ENCODE results near the gene MYO5B.
"Not testable (repeated sequence)": the region's sequence is repeated elsewhere in the genome, so short reads cannot be mapped to it uniquely, and the experiment has no call there.

MYO5B gene

GRCh38 chr18:49910019-49910418 is 284.9 kb downstream of the MYO5B start:
- no peak for DNase-seq

GRCh38 chr18:49907346-49907929 is 287.5 kb downstream of the MYO5B start:
- no peak for DNase-seq

DNA sequence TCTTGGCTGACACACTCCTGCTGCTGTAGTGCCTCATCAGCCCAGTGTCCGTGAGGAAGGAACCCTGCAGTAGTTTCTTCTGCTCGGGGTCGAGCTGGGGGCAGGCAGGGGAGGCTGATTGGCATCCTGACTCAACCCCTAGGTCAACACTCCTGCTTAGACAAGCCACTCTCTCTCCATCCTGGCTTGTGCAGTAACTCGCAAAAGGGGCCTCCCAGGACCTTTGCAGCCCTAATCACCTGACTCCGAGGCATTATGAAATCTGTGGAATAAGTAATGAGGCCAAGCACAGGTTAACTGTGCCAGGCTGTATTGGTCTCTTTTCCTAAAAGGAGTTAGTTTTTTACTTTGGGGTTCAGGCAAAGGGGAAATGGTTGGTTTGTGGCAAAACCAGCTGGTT is 289.2 kb downstream of the MYO5B start:
- no peak for DNase-seq

- no peak for DNase-seq
Measured at GRCh38 chr18:49904871-49905555, 289.9 kb downstream of the MYO5B start.

DNA sequence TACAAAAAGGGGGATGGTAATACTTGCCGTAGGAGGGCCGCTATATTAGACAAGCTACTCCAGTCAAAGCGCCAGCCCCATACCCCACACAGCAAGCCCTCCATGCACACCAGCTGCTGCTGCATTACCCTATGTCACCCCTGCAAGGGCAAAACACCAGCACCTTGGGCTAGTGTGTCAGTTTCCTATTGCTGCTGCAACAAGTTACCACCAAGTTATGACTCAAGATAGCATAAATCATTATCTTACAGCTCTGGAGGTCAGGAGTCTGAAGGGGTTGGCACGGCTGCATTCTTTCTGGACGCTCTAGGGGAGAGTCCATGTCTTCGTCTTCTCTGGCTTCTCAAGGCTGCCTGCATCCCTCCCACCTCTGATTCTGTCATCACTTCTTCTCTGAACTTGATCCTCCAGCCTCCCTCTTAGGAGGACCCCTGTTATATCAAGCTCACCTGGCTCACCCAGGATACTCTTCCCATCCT is 293.0 kb downstream of the MYO5B start:
- DNase-seq, result no peak

DNA sequence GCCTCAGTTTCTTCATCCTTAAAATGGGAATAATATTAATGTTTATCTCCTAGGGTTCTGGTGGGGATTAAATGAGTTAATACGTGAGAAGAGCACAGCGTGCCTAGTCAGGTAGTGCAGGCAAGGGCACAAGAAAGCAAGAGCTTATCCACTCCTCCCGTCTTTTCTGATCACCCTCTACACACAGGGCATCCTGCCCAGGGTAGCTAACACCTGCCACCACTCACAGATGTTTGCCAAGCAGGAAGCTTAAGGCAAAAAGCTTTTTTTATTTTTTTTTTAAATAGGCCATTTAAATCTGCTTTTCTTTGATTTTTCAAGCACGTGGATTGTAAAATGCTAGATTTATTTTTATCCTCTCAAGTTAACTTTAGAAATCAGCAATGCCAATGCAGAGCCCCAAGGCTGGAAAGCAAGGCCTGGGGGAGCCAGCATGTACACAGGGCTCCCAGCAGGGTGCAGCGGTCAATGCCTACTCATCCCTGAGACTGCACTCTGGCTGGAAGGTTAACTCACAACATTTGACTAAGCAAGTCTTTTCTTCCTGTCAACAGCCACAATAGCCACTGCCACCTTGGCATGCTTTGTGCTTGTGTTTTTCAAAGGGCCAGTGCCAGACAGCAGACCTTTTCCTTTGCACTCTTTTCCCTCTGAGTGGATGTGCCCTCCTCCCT is 295.2 kb downstream of the MYO5B start:
- DNase-seq, result no peak

DNA sequence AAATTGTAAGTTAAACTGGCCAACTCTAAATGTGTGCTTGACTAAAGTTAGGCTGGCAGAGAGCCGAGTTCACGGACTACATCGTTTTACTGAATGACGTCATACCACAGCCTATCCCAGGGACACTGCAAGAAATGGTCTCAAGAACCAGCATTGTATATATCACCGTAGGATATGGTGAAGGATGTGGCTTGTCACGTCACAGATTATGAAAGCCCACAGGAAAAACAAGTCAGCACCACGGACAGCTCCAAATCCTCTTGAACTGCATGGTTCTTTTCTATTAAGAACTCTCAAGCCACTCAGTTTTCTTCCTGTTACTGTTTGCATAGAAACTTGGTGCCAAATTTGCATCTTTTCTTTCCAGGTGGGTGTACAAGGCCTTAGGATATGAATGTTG is 296.5 kb downstream of the MYO5B start:
- peak; percentile 35 for DNase-seq

- no peak for DNase-seq
Measured at GRCh38 chr18:49894517-49895226, 300.3 kb downstream of the MYO5B start.

- DNase-seq, result no peak
Measured at GRCh38 chr18:49893036-49893435, 301.9 kb downstream of the MYO5B start.

GRCh38 chr18:49892148-49892924 is 302.6 kb downstream of the MYO5B start:
- DNase-seq, result no peak

- no peak for DNase-seq
Measured at GRCh38 chr18:49890041-49890440, 304.9 kb downstream of the MYO5B start.

DNA sequence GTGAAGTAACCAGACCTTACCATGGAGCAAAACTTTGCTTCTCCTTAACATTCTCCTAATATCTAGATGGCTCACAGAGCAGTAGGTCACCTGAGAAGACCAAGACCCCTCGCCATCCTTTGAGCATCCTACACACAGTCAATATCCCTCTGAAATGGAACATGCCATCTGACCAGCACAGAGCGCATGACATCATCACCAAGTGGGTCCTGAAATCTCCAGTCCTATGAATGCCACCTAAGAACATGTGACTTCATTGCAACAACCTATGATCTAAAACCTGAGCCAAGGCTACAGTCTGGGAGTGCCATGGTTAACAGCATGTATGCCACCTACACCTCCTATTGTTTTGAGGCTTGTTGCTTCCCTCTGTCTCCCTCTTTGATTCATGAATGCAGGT is 305.4 kb downstream of the MYO5B start:
- DNase-seq, result not testable (repeated sequence)

DNA sequence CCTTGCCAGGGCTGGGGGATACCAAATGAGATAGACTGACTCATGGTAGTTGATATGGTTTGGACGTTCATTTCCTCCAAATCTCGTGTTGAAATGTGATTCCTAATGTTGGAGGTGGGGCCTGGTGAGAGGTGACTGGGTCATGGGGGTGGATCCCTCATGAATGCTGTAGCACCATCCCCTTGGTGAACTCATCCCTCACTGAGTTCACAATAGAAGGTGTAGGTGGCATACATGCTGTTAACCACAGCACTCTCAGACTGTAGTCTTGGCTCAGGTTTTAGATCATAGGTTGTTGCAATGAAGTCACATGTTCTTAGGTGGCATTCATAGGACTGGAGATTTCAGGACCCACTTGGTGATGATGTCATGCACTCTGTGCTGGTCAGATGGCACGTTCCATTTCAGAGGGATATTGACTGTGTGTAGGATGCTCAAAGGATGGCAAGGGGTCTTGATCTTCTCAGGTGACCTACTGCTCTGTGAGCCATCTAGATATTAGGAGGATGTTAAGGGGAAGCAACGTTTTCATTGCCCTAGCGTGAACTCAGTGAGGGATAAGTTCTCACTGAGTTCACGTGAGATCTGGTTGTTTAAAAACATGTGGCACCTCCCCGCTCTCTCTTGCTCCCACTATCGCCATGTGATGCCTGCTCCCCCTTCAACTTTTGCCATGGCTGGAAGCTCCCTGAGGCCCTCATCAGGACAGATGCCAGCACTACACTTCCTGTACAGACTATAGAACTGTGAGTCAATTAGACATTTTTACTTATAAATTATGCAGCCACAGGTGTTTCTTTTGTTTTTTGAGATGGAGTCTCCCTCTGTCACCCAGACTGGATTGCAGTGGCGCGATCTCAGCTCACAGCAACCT is 307.8 kb downstream of the MYO5B start:
- no peak for DNase-seq

DNA sequence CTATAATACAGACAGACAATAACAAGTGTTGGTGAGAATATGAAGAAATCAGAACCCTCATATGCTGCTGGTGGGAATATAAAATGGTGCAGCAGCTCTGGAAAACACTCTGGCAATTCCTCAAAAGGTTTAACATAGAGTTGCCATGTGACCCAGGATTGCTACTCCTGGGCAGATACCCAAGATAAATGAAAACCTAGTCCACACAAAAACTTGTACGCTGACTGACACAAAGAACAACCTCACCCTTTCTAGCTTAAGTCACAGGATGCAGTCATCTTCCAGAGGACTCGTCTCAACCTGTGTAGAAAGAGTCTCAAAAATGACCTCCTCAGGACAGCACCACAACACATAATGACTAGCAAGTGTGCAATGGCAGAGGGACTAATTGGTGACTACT is 310.0 kb downstream of the MYO5B start:
- DNase-seq, result no peak

DNA sequence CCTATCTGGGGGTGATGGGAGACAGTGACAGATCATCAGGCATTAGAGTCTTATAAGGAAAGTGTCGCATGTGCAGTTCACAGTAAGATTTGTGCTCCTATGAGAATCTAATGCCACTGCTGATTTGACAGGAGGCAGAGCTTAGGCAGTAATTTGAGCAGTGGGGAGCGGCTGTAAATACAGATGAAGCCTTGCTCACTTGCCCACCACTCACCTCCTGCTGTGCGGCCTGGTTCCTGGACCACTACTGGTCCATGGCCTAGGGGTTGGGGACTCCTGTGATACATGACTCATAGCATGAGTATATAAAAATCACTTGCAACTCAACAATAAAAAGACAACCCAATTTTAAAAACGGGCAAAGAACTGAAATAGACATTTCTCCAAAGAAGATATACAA is 310.5 kb downstream of the MYO5B start:
- DNase-seq, result no peak

DNA sequence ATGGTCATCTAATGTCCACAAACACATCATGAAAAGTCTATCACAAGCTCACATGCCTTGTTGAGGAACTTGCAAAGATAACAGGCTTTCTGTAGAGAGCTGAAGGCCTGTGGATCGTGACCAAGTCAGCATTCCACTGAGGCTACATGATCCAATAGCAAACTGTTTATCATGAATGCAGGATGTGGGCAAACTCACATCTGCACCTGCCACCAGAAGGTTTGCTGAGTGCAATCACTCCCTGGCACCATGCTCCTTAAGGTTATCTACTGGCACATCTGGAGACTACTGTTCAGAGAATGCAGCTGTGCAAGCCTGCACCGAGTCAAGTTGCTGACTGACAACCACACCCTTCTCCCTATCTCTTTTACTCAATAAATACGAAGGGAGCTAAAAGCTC is 314.3 kb downstream of the MYO5B start:
- DNase-seq, result no peak

DNA sequence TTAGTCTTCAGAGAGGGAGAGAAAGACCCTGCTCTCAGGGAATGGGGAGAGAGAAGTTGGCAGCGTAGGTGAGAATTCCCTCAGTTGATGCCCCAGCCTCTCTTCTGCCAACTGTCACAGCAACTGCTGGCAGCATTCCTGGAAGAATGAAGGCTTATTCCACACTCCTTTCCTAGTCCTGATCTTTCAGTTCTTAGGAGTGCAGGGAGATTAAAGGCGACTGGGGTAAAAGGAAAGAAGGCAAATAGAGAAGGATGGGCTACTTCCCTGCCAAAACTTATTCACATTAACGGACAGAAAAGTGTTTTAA is 315.7 kb downstream of the MYO5B start:
- no peak for DNase-seq

DNA sequence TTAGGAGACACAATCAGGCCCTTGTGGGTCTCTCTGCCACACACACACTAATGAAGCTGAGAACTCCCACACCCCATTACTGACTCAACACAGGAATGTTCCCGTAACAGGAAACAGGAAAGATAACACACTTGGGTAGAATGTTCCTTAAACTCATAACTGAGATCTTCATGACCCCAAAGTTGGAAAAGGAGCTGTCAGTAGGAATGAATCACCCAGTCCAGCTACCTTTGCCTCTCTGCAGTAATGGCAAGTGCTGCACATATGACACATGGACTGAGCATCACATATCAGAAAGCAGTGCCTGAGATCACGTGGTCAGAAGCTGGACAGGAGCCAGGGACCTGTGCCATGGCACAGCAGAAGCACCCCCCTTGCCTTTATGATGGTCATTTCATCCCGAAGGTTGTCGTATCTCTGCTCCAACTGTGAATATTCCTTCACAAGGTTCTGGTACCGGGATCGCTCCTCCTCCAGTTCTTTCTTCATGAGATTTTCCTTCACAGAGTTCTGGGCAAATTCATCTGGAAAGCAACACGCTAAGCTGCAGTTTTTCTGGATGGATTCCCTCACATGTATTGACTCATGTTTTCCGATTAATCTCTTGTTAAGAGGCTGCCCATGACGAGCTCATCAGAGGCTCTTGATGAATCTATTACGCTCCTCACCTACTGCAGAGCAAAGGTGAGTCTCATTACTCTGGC is 316.2 kb downstream of the MYO5B start:
- no peak for DNase-seq

DNA sequence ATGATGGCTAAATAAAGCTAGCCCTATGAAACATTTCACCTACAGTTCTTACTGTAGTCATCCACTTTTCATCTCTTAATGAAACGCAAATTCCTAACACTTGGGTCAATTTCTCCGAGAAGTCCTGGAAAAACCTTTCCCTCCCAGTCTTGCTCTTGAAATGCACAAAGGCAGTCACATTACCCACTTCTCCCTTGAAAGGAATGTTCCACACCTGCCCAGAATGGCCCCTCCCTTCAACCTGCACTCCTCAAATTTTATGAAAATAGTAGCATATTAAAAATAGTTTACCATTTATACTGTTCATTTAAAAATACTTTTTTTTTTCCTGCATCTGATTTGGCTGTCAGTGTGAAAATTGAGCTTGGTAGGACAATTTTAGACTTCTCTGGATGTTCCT is 316.9 kb downstream of the MYO5B start:
- DNase-seq, result no peak

DNA sequence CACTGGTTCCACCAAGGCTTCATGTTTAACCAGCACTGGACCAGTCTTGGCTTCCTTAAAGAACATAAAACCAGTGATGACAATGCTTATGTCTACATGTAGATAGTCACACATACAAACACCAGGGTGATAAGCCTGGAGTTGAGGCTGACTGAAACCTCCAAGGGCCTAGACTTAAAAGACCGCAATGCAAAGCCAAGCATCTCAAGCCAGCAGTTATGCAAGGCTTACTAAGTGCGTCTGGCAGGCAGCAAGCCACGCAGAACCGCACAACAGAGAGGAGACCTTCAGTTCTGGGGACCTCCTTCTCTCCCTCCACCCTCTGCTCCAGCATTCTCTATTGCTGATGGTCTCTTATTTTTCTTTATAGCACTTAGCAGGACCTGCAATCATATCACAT is 318.4 kb downstream of the MYO5B start:
- DNase-seq, result no peak

DNA sequence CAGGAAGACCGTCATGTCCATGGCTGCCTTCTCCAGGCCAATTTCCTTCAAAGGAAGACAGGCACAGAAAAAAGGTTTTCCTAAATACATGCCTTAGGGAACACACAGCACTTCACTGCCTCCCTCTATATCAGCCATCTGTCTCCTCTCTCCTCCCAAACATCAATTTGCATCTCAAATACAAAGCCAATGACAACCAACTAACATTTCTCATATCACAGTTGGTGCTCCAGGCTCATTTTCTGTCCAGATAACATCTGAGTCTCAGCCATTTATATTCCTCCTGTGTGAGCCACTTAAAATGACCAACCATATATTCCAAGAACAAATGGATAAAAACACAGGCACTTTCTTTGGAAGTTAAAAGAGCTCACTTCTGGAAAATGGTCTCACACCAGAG is 319.2 kb downstream of the MYO5B start:
- no peak for DNase-seq

Data from activated CD4-positive, CD25-positive, alpha-beta regulatory T cell treated with anti-CD3 and anti-CD28 coated beads, Interleukin-2, amount 50 U/mL, for 72 hours (primary cell).